Type B pancreatic cell (in vitro differentiated cells): ENCODE results near the gene PSMB8. TPM values are rescaled to one million over a fixed set of nuclear protein-coding genes. Genes with fewer than 3 reads are reported as not detected.

Experiments used
- DNase-seq: peaks from one replicate; pipeline ENCODE4 v3.0.0; 2021; ENCODE audit warnings: mixed read lengths; ENCODE audit not compliant: unreplicated experiment; ENCODE audit errors: extremely low spot score
- H3K27ac Mint-ChIP-seq: 2 replicates; pipeline ENCODE4 v1.8.0; 2021; ENCODE audit warnings: mild to moderate bottlenecking, mixed read lengths
- H3K27me3 Mint-ChIP-seq: 2 replicates; pipeline ENCODE4 v1.8.0; 2021; ENCODE audit warnings: mixed read lengths
- H3K36me3 Mint-ChIP-seq: 2 replicates; pipeline ENCODE4 v1.8.0; 2021; ENCODE audit warnings: mixed read lengths
- H3K4me1 Mint-ChIP-seq: one replicate; pipeline ENCODE4 v1.8.0; 2021; ENCODE audit warnings: mixed read lengths; ENCODE audit not compliant: unreplicated experiment
- H3K4me3 Mint-ChIP-seq: 2 replicates; pipeline ENCODE4 v1.8.0; 2021; ENCODE audit warnings: mild to moderate bottlenecking, mixed read lengths
- H3K9me3 Mint-ChIP-seq: 2 replicates; pipeline ENCODE4 v1.8.0; 2021; ENCODE audit warnings: mixed read lengths
- CTCF ChIP-seq: fragments of 200-600 bp; sonication (generic); conservative IDR thresholded peaks from 2 replicates; pipeline ENCODE4 v1.5.0; 2021; ENCODE audit warnings: antibody characterized with exemption, mild to moderate bottlenecking
- total RNA-seq: library from RNA; stranded (reverse); gene quantifications from 2 replicates; pipeline ENCODE4 v1.2.1, GENCODE V29; 2021; ENCODE audit warnings: low replicate concordance

The PSMB8 gene
- total RNA-seq, 1 donor from 2014 or later = 17.3 TPM

GRCh38 chr6:32843331-32843978 lies 392 bp downstream of the PSMB8 start:
- Mint-ChIP-seq H3K4me1 (peaks cover 8% of the 10 kb centered on the region), H3K27ac (peak overlapping the region; percentile 84), H3K4me3 (peak overlapping the region; percentile 96), H3K27me3 (peaks cover 67% of the 10 kb centered on the region), H3K36me3 (peaks cover 4% of the 10 kb centered on the region), H3K9me3 (no peaks in the 10 kb centered on the region)
- DNase-seq = no peak
- no peak for TF ChIP-seq CTCF

- no peak overlapping the region for H3K27ac Mint-ChIP-seq
- H3K36me3 Mint-ChIP-seq = no peaks in the 10 kb centered on the region
- no peaks in the 10 kb centered on the region for H3K9me3 Mint-ChIP-seq
- peak overlapping the region; percentile 96 for H3K4me3 Mint-ChIP-seq
- peaks cover 8% of the 10 kb centered on the region for H3K4me1 Mint-ChIP-seq
- TF ChIP-seq CTCF = no peak
- DNase-seq = no peak
- peaks cover 59% of the 10 kb centered on the region for H3K27me3 Mint-ChIP-seq
Observed at GRCh38 chr6:32842690-32843089, 1.2 kb downstream of the PSMB8 start.

GRCh38 chr6:32842021-32842650 lies 1.7 kb downstream of the PSMB8 start:
- H3K27ac Mint-ChIP-seq = no peak overlapping the region
- peaks cover 56% of the 10 kb centered on the region for H3K27me3 Mint-ChIP-seq
- no peak for DNase-seq
- peak overlapping the region; percentile 62 for H3K4me3 Mint-ChIP-seq
- peaks cover 8% of the 10 kb centered on the region for H3K4me1 Mint-ChIP-seq
- H3K9me3 Mint-ChIP-seq = no peaks in the 10 kb centered on the region
- no peak for TF ChIP-seq CTCF
- H3K36me3 Mint-ChIP-seq = peaks cover under 1% of the 10 kb centered on the region

- Mint-ChIP-seq H3K36me3 (peaks cover 3% of the 10 kb centered on the region), H3K9me3 (no peaks in the 10 kb centered on the region), H3K4me1 (peaks cover 8% of the 10 kb centered on the region), H3K27me3 (peaks cover 52% of the 10 kb centered on the region), H3K27ac (no peak overlapping the region), H3K4me3 (peak overlapping the region; percentile 12)
- DNase-seq = no peak
- no peak for TF ChIP-seq CTCF
Observed at GRCh38 chr6:32840604-32841246, 3.1 kb downstream of the PSMB8 start.

GRCh38 chr6:32839356-32839755 lies 4.5 kb downstream of the PSMB8 start:
- no peak for DNase-seq
- no peaks in the 10 kb centered on the region for H3K9me3 Mint-ChIP-seq
- peaks cover 3% of the 10 kb centered on the region for H3K36me3 Mint-ChIP-seq
- peaks cover 7% of the 10 kb centered on the region for H3K4me1 Mint-ChIP-seq
- peaks cover 39% of the 10 kb centered on the region for H3K27me3 Mint-ChIP-seq
- no peak for TF ChIP-seq CTCF
- H3K4me3 Mint-ChIP-seq = no peak overlapping the region
- H3K27ac Mint-ChIP-seq = no peak overlapping the region
